HG03558 (cell line): ENCODE results near the gene ATG101.

Experiments used
- ATAC-seq: cut with Tn5 transposase; IDR thresholded peaks from one replicate; pipeline ENCODE4 v1.9.1; 2021; ENCODE audit warnings: moderate number of reproducible peaks; ENCODE audit not compliant: unreplicated experiment; ENCODE audit errors: extremely low read depth

ATG101 gene

GRCh38 chr12:52074971-52075724 is 5.4 kb downstream of the ATG101 start:
- no peak for ATAC-seq

GRCh38 chr12:52076811-52077210 is 7.0 kb downstream of the ATG101 start:
- ATAC-seq: no peak

- no peak for ATAC-seq
Measured at GRCh38 chr12:52078276-52078675, 8.5 kb downstream of the ATG101 start.

GRCh38 chr12:52079576-52080402 is 10.0 kb downstream of the ATG101 start, which contains the start of gene SMIM41:
Gene SMIM41 (plus strand): TSS chr12:52079704. CDS start chr12:52079780, 76 bp downstream.
- ATAC-seq: no peak

- ATAC-seq: no peak
Measured at GRCh38 chr12:52080403-52081251, 10.8 kb downstream of the ATG101 start.

- no peak for ATAC-seq
Measured at GRCh38 chr12:52081263-52081733, 11.5 kb downstream of the ATG101 start.

GRCh38 chr12:52082026-52082668 is 12.4 kb downstream of the ATG101 start:
- ATAC-seq: no peak

- ATAC-seq: no peak
Measured at GRCh38 chr12:52082669-52082987, 12.8 kb downstream of the ATG101 start.

- ATAC-seq: no peak
Measured at GRCh38 chr12:52082988-52083637, 13.3 kb downstream of the ATG101 start.

GRCh38 chr12:52083638-52083996 is 13.8 kb downstream of the ATG101 start:
- no peak for ATAC-seq

- ATAC-seq: no peak
Measured at GRCh38 chr12:52084491-52085231, 14.9 kb downstream of the ATG101 start.

- no peak for ATAC-seq
Measured at GRCh38 chr12:52085682-52086180, 16.0 kb downstream of the ATG101 start.

- ATAC-seq: no peak
Measured at GRCh38 chr12:52086366-52086765, 16.6 kb downstream of the ATG101 start.

GRCh38 chr12:52086944-52087835 is 17.4 kb downstream of the ATG101 start:
- ATAC-seq: no peak

GRCh38 chr12:52087961-52088820 is 18.4 kb downstream of the ATG101 start:
- ATAC-seq: no peak

GRCh38 chr12:52089491-52089890 is 19.7 kb downstream of the ATG101 start:
- no peak for ATAC-seq

- ATAC-seq: no peak
Measured at GRCh38 chr12:52090291-52090690, 20.5 kb downstream of the ATG101 start.
